HG03060 (cell line): Measurements from ENCODE around the gene RIPOR3.
A peak's percentile ranks its signal among the peaks of the same experiment; 100 is the strongest.

Experiments
- ATAC-seq: cut with Tn5 transposase; IDR thresholded peaks from one replicate; pipeline ENCODE4 v1.9.1; 2021; ENCODE audit warnings: low read depth, moderate number of reproducible peaks; ENCODE audit not compliant: unreplicated experiment

Gene RIPOR3, protein sequence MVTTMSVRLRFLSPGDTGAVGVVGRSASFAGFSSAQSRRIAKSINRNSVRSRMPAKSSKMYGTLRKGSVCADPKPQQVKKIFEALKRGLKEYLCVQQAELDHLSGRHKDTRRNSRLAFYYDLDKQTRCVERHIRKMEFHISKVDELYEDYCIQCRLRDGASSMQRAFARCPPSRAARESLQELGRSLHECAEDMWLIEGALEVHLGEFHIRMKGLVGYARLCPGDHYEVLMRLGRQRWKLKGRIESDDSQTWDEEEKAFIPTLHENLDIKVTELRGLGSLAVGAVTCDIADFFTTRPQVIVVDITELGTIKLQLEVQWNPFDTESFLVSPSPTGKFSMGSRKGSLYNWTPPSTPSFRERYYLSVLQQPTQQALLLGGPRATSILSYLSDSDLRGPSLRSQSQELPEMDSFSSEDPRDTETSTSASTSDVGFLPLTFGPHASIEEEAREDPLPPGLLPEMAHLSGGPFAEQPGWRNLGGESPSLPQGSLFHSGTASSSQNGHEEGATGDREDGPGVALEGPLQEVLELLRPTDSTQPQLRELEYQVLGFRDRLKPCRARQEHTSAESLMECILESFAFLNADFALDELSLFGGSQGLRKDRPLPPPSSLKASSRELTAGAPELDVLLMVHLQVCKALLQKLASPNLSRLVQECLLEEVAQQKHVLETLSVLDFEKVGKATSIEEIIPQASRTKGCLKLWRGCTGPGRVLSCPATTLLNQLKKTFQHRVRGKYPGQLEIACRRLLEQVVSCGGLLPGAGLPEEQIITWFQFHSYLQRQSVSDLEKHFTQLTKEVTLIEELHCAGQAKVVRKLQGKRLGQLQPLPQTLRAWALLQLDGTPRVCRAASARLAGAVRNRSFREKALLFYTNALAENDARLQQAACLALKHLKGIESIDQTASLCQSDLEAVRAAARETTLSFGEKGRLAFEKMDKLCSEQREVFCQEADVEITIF

GRCh38 chr20:50690650-50691572, at the start of gene RIPOR3:
RIPOR3 (minus strand) TSS chr20:50691542; CDS start chr20:50691128, 414 bp downstream.
- ATAC-seq = no peak

GRCh38 chr20:50737352-50737751, 46.0 kb upstream of the RIPOR3 start:
- ATAC-seq = no peak

DNA sequence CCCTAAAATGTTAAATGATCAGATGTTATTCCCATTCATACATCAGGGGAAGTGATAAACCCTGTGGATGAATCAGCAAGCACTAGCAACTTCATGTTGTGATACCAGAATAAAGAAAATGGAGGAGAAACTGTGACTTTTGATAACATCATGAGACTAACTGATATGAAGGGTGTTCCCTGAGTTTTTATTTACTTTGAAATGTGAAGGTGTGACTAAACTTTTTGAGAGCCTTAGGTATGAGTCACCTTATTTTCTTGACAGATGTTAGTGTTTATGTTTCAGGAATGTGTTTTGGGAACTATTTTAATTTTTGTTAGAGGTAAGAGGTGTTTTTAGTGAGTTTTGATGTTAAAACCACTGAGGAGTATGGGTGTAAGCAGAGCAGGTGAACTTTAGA, 44.5 kb upstream of the RIPOR3 start:
- no peak for ATAC-seq

GRCh38 chr20:50734730-50735679, 43.7 kb upstream of the RIPOR3 start:
- ATAC-seq = no peak

DNA sequence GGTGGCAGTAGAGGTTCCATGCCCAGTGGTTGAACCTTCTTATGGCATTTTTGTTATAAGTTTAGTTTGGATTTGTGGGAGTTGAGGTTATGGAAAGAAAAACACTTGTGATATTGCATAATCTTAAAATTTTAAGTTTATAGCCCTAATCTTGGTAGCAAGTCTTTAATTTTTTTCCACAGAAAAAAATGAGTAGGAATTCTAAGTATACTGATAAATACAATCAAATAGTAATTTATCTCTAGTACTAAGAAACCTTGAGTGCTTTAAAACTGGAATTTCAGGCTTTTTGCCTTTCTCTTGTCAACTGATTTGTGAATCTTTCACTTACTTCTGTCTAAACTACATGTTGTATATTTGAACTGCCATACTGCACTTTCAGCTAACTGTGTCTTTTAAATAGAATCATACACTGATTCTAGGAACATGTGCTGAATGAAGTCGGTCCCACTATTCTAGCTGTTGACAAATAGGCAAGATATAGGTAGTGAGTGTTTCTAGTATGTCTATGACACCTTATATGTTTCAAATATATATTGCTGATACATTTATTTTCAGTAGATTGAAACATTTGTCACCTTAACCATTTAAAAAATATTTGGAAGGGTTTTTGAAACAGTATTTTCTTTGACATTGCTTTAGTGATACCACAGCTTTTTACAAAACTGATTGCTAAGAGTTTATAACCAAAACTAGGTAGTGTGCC, 42.5 kb upstream of the RIPOR3 start:
- no peak for ATAC-seq

DNA sequence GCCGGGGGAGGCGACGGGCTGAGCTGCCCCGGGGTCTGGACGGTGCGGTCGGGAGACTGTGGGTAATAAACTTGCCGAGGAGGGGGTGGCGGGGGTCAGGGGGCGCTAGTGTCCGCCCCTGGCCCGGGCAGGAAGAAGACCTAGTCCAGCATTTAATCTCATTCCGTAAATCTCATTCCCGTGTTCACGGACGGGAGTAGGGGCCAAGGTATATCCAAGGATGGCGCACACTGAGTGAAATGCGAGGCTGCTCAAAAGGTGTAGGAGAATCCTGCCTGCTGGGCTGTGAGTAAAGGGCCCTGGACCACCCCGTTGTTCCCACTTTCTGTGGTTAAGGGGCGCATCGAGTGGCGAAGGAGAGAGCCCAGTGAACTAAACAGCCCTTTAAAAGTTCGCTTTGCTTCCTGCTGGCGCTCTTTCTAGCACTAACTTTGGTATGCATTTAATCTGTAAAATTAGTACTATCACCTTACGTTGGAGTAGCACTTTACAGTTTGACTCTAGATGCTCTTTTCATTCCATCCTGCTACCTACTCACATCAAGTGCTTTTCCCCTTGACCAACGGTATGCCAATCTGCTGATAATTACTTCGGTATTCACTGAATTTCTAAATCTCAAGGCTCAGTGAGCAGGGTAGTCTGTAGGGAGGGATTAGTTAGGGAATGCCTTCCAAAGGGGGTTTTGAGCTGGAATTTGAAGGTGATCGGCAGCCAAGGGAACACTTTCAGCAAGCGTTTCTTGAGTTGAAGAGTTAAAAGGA, 40.8 kb upstream of the RIPOR3 start:
- ATAC-seq = no peak

DNA sequence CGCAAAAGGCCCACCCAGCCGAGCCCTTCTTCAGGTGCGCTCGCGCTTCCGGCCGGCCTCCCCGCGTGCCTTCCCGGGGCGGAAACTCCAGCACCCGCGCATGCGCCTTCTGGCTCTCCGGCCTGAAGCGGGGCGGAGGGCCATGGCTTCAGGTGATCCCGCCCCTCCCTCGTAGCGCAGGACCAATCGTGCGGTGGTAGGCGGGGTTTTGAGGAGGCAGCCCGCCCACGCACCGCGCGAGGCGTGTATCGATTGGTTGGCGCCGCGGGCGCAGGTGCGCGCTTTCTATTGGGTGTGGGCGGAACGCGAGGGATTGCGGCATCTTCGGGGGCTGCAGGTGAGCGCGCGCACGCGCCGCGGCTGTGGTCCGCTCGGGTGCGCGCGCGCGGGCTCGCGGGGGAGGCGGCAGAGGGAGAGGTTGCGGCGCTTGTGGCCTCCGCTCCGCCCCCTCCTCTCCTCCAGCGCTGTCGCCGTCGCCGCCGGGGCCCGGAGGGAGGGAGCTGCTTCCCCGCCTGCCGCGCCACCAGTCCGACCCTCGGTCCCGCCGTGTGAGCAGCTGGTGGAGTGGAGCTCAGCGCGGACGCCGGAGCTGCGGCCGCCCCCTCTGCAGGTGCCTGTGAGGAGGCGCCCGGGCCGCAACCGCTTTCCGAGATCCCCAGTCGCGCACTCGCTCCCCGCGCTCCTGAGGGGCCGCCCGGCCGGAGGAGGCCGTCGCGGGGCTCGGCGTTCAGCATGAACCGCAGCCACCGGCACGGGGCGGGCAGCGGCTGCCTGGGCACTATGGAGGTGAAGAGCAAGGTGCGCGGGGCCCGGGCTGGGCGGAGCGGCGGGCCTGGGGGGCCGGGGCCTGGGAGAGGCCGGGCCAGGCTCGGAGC, 40.0 kb upstream of the RIPOR3 start, which contains the start of gene PARD6B:
PARD6B (plus strand) TSS at position 526 of the 875 bp plus-strand sequence; CDS start at position 733, 207 bp downstream.
- ATAC-seq = peak; percentile 71

DNA sequence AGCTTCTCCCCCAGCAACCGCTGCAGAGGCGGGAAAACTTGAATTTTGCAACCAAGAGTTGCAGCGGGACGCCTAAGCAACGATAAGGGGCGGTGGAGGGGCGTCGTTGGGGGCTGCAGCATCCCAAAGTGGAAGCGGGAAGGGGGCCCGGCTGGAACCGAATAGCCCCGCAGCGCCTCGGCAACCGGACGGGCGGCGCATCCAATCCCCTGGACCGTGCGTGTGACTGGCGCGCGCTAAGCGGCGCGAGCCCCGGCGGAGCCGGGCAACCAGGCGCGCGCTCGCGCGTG, 39.4 kb upstream of the RIPOR3 start:
- ATAC-seq = no peak

DNA sequence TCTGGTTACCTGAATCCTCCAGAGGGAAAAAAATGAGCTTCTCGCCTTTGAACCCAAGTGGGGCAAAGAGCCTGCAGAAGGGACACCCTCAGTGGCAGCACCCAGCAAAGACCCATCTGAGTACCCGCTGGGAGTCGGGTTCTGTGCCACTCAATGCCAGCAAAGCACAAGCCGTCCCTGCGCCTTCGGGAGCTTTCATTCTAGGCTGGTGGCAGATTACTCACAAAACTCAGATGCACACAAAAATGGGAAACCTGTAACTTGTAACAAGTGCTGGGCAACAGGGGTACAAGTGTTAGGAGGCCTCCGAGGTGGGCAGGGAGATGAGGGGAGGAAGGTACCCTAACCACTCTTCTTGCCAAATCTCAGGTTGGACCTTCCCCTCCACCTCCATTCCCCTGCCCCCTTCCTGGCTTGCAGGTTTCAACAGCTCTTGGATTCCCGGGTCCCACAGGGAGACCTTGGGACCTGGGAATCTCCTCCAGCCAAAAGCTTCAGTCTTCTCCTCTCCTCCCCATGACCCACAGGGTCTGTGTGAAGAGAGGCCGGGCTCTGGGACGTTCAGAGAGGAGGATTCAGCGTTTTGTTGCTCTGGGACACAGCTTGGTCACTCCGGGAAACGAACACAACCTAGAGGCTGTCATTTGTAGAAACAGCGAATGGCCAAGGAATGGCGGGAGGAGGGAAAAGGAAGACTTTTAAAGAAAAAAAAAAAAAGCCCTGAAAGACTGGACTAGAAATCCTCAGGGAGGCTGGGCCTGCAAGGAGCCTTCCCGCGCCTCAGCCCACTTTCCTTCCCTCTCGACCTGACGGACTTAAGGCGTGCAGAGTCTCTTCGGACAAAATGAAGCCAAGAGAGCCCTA, 38.8 kb upstream of the RIPOR3 start:
- ATAC-seq = no peak

- no peak for ATAC-seq
Measured at GRCh38 chr20:50728981-50729874, 37.9 kb upstream of the RIPOR3 start.

DNA sequence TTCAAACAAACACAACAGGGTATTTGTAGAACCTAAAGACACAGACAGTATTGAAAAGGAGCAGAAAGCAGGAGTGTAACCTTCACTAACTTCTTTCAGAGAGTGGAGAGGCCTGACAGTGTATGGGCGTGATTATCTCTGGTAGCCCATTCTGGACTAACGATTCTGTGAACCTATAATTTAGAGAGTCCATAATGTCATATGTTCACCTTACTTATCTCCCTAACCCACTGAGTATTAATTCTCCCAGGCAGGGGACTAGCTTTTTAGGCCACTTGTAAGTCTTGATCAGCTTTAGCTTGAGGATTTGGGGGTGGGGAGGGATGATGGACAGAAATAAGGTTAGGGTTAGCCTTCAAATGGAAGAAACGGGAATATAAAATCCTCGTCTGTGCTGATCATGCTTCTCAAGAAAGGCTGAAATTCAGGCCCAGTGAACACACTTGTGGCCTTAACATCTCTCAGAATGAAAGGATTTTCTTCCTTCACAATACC, 37.2 kb upstream of the RIPOR3 start:
- ATAC-seq = no peak

DNA sequence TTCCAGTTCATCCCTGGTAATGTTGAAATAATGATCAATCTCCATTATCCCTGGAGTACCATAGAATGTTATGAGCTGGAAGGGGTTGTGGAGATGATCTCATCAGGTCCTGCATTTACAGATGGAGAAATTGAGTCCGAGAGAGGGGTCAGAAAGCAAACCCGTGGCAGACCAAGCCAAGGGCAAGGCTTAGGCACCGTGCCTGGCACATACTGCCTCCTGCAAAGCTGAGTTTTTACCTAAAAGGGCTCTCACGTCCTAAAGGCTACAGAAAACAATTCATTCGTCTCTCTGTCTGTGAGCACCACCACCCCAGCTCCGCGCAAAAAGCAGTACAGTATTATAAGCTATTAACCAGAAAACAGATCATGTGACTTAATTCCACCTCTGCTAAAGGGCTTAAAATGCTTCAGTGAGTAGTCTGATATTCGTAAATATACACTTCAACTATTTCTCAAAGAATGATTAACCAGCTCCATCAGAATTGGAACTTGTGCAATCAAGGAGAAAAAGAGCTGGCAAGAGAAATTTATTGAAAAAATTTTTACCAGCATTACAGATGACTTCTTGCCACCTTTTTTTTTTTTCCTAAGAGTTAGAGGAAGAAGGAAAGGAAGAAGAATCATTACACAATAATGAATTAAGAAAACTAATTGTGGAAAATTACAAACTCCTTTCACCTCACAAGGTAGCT, 36.6 kb upstream of the RIPOR3 start:
- no peak for ATAC-seq

GRCh38 chr20:50726955-50727791, 35.8 kb upstream of the RIPOR3 start:
- no peak for ATAC-seq

- no peak for ATAC-seq
Measured at GRCh38 chr20:50725724-50726005, 34.3 kb upstream of the RIPOR3 start.
